Measurements from ENCODE around the gene FPR1.

Gene FPR1

GRCh38 chr19:51751655-51752054 is at the start of gene FPR1:
TSS of gene FPR1 (minus strand) at chr19:51751878. CDS start at chr19:51746994, 4,884 bp downstream.
- no peak for DNase-seq

GRCh38 chr19:51800473-51801244 is 49.0 kb upstream of the FPR1 start:
- no peak for DNase-seq

GRCh38 chr19:51799774-51800472 is 48.2 kb upstream of the FPR1 start:
- DNase-seq = no peak

- DNase-seq = no peak
Observed at GRCh38 chr19:51799034-51799773, 47.5 kb upstream of the FPR1 start.

GRCh38 chr19:51798062-51798461 is 46.4 kb upstream of the FPR1 start:
- DNase-seq = no peak

GRCh38 chr19:51797480-51797879 is 45.8 kb upstream of the FPR1 start:
- no peak for DNase-seq

- DNase-seq = no peak
Observed at GRCh38 chr19:51796195-51796679, 44.6 kb upstream of the FPR1 start.

- DNase-seq = no peak
Observed at GRCh38 chr19:51794885-51795490, 43.3 kb upstream of the FPR1 start, which contains the start of gene FPR3. TSS of gene FPR3 (plus strand) at chr19:51795157. CDS start at chr19:51823749, 28,592 bp downstream.

- DNase-seq = no peak
Observed at GRCh38 chr19:51793994-51794393, 42.3 kb upstream of the FPR1 start.

- no peak for DNase-seq
Observed at GRCh38 chr19:51792932-51793331, 41.3 kb upstream of the FPR1 start.

- no peak for DNase-seq
Observed at GRCh38 chr19:51789061-51789795, 37.5 kb upstream of the FPR1 start.

GRCh38 chr19:51788029-51788428 is 36.4 kb upstream of the FPR1 start:
- no peak for DNase-seq

GRCh38 chr19:51786646-51787494 is 35.2 kb upstream of the FPR1 start:
- DNase-seq = no peak

- peak; percentile 65 to 73 for DNase-seq
Observed at GRCh38 chr19:51784922-51785690, 33.4 kb upstream of the FPR1 start.

GRCh38 chr19:51784109-51784785 is 32.6 kb upstream of the FPR1 start:
- no peak for DNase-seq

GRCh38 chr19:51783372-51783771 is 31.7 kb upstream of the FPR1 start:
- no peak for DNase-seq

GRCh38 chr19:51781999-51782398 is 30.3 kb upstream of the FPR1 start:
- no peak for DNase-seq

- DNase-seq = no peak
Observed at GRCh38 chr19:51780270-51780669, 28.6 kb upstream of the FPR1 start.

GRCh38 chr19:51779703-51780102 is 28.0 kb upstream of the FPR1 start:
- DNase-seq = no peak

- DNase-seq = no peak
Observed at GRCh38 chr19:51779181-51779580, 27.5 kb upstream of the FPR1 start.

Data from activated T-cell treated with anti-CD3 and anti-CD28 coated beads, Interleukin-2, amount 50 U/mL, for 48 hours (primary cell).